K562 (cell line): ENCODE results near the gene SYMPK. TPM values are rescaled to one million over a fixed set of nuclear protein-coding genes. Genes with fewer than 3 reads are reported as not detected.

ENCODE experiments used
- ATF7 ChIP-seq: fragments of 450-650 bp; IDR thresholded peaks from 2 replicates; pipeline ENCODE4 v1.7.1; 2014; ENCODE audit warnings: mild to moderate bottlenecking, moderate library complexity
- BHLHE40 ChIP-seq: IDR thresholded peaks from 2 replicates; pipeline ENCODE4 v1.6.1; 2011; ENCODE audit warnings: low read length, improper control_type of control experiment
- CBX8 ChIP-seq: fragments of 200-600 bp; sonication (generic); IDR thresholded peaks from 2 replicates; pipeline ENCODE4 v1.6.1; 2012; ENCODE audit warnings: borderline replicate concordance, mixed run types, low read depth, mild to moderate bottlenecking, moderate library complexity, mixed read lengths, low read length, control low read depth, inconsistent platforms; ENCODE audit not compliant: poor library complexity, severe bottlenecking; ENCODE audit errors: extremely low read depth
- HDAC2 ChIP-seq: fragments of 450-650 bp; IDR thresholded peaks from 2 replicates; pipeline ENCODE4 v1.6.1; 2016; ENCODE audit warnings: mild to moderate bottlenecking
- L3MBTL2 ChIP-seq: fragments of 450-650 bp; IDR thresholded peaks from 2 replicates; pipeline ENCODE4 v1.6.1; 2016; ENCODE audit warnings: mild to moderate bottlenecking, moderate library complexity
- MBD2 ChIP-seq: sonication (generic); IDR thresholded peaks from 2 replicates; pipeline ENCODE4 v1.6.1; 2016; ENCODE audit warnings: low read depth, borderline replicate concordance
- MCM7 ChIP-seq, 2 experiments: fragments of 450-650 bp; IDR thresholded peaks; 2 replicates each; pipeline ENCODE4 v1.6.1; 2016 to 2018
- MTA3 ChIP-seq: fragments of 450-650 bp; formaldehyde crosslinking; IDR thresholded peaks from 2 replicates; pipeline ENCODE4 v1.6.1; 2017; ENCODE audit warnings: mild to moderate bottlenecking, borderline replicate concordance
- NBN ChIP-seq: fragments of 450-650 bp; IDR thresholded peaks from 2 replicates; pipeline ENCODE4 v1.6.1; 2016; ENCODE audit warnings: low read depth, mild to moderate bottlenecking
- NR4A1 ChIP-seq, 2 experiments: fragments of 250-450 bp in 1 of 2; fragments of 450-650 bp in 1 of 2; sonication (Bioruptor Pico) in 1 of 2; IDR thresholded peaks; 2 replicates each; pipeline versions ENCODE4 v1.4.0 to v1.6.1; 2016 to 2020; ENCODE audit warnings: mild to moderate bottlenecking in 2 of 2, missing compliant biosample characterization in 1 of 2, missing genetic modification characterization in 1 of 2, moderate library complexity in 1 of 2
- U2AF2 ChIP-seq: fragments of 200-400 bp; formaldehyde crosslinking; optimal IDR thresholded peaks from 2 replicates; pipeline ENCODE3; 2017; ENCODE audit warnings: low read depth, mild to moderate bottlenecking, low read length
- XRCC5 ChIP-seq: fragments of 200-400 bp; formaldehyde crosslinking; IDR thresholded peaks from 2 replicates; pipeline ENCODE4 v1.6.1; 2017; ENCODE audit warnings: low read depth, mild to moderate bottlenecking, low read length
- ZFPM2 ChIP-seq: fragments of 250-450 bp; sonication (Bioruptor Pico); IDR thresholded peaks from 2 replicates; pipeline ENCODE4 v1.5.1; 2022; ENCODE audit warnings: mild to moderate bottlenecking
- ZKSCAN1 ChIP-seq: fragments of 150-350 bp; IDR thresholded peaks from 2 replicates; pipeline ENCODE4 v1.6.1; 2016; ENCODE audit warnings: low read depth, low read length
- ZNF384 ChIP-seq: IDR thresholded peaks from 2 replicates; pipeline ENCODE4 v1.6.1; 2012; ENCODE audit warnings: low read depth, low read length, improper control_type of control experiment
- polyA plus RNA-seq, 8 experiments: library from polyadenylated mRNA; depleted of rRNA in 4 of 8; stranded (reverse) in 5 of 8; unstranded in 3 of 8; fragments of >200 nt; fragmentation: Nextera tagmentation in 2 of 8; fragmentation: Illumina TruSeq in 1 of 8; extraction: Ambion mirVana in 2 of 8; extraction: Trizol in 1 of 8; gene quantifications; 2 replicates each; pipeline versions ENCODE4 v1.2.1 to v1.2.3, GENCODE V29; 2011 to 2014; ENCODE audit warnings: inconsistent platforms in 1 of 8, missing spikeins in 1 of 8
- total RNA-seq, 7 experiments: library from RNA; depleted of rRNA in 6 of 7; stranded (reverse); fragments of >200 nt in 6 of 7; fragmentation: Illumina TruSeq in 2 of 7; extraction: Trizol in 2 of 7; gene quantifications; 2 replicates each; pipeline versions ENCODE4 v1.2.1 to v1.2.3, GENCODE V29; 2011 to 2021; ENCODE audit warnings: low replicate concordance in 1 of 7
- TF ChIP-seq, protein P1 (sequence below): sonication (generic); formaldehyde crosslinking; IDR thresholded peaks from 2 replicates; pipeline ENCODE4 v1.8.1; 2023; ENCODE audit warnings: mild to moderate bottlenecking, missing genetic modification reagents
- TF ChIP-seq, protein P2 (sequence below), 2 experiments: fragments of 450-650 bp; IDR thresholded peaks; 2 replicates each; pipeline ENCODE4 v1.6.1; 2016
- TF ChIP-seq, protein P3 (sequence below): fragments of 450-650 bp; IDR thresholded peaks from 2 replicates; pipeline ENCODE4 v1.6.1; 2018; ENCODE audit not compliant: partially characterized antibody
- TF ChIP-seq, protein P4 (sequence below): fragments of 200-800 bp; sonication (Bioruptor generic); IDR thresholded peaks from 2 replicates; pipeline ENCODE4 v1.6.1; 2017; ENCODE audit warnings: missing genetic modification characterization, missing compliant biosample characterization

SYMPK gene
- total and polyA plus RNA-seq, 9 of the 15 experiments (the other 6 are each of a cell fraction or from before 2014, with no cell fraction given) = 0.73 to 95.5 (median 58.4) TPM

DNA sequence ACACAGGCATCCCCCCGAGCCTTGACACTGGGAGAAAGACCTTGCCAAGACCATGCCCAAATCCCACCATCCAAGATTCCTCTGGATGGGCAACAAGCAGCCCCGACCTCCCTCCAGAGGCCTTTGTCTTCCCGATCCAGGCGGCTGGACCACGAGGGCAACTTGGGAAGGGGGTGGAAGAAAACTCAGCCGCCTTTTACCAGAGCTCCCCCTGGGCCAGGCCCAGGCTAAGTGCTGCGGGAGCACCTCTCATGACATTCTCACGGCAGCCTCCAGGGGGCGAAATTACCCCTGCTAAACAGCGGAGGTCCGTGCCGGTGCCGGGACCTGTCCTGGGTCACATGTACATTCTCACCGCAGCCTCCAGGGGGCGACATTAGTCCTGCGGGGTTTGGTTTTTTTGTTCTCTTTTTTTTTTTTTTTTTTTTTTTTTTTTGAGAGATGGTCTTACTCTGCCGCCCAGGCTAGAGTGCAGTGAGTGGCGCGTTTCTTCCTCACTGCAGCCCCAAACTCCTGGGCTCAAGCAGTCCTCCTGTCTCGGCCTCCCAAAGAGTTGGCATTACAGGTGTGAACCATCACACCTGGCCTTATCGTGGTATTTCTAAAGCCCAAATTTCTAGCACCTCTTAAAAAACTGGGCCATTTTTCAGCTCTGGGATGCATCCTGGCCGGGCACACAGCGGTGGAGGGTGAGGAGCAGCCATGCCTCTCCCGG lies 45.8 kb downstream of the SYMPK start (continued):
- TF ChIP-seq, protein P1, sequence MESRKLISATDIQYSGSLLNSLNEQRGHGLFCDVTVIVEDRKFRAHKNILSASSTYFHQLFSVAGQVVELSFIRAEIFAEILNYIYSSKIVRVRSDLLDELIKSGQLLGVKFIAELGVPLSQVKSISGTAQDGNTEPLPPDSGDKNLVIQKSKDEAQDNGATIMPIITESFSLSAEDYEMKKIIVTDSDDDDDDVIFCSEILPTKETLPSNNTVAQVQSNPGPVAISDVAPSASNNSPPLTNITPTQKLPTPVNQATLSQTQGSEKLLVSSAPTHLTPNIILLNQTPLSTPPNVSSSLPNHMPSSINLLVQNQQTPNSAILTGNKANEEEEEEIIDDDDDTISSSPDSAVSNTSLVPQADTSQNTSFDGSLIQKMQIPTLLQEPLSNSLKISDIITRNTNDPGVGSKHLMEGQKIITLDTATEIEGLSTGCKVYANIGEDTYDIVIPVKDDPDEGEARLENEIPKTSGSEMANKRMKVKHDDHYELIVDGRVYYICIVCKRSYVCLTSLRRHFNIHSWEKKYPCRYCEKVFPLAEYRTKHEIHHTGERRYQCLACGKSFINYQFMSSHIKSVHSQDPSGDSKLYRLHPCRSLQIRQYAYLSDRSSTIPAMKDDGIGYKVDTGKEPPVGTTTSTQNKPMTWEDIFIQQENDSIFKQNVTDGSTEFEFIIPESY = 0 out of 2 replicates have a peak, but pooled peaks have one; percentile 43
- 0 out of 2 replicates have a peak, but pooled peaks have one; percentile 14 for TF ChIP-seq MBD2
- peak; percentile 50 for TF ChIP-seq L3MBTL2
- TF ChIP-seq MCM7 (IDR thresholded peaks at IDR 0.05) = no peak
- peak; percentile 83 for TF ChIP-seq BHLHE40
- 0 out of 2 replicates have a peak, but pooled peaks have one; percentile 25 for TF ChIP-seq MTA3
- TF ChIP-seq NBN = peak; percentile 79; the same call in 1 of the 2 replicates
- no peak for TF ChIP-seq U2AF2
- peak; percentile 96 for TF ChIP-seq XRCC5
- TF ChIP-seq, protein P2, sequence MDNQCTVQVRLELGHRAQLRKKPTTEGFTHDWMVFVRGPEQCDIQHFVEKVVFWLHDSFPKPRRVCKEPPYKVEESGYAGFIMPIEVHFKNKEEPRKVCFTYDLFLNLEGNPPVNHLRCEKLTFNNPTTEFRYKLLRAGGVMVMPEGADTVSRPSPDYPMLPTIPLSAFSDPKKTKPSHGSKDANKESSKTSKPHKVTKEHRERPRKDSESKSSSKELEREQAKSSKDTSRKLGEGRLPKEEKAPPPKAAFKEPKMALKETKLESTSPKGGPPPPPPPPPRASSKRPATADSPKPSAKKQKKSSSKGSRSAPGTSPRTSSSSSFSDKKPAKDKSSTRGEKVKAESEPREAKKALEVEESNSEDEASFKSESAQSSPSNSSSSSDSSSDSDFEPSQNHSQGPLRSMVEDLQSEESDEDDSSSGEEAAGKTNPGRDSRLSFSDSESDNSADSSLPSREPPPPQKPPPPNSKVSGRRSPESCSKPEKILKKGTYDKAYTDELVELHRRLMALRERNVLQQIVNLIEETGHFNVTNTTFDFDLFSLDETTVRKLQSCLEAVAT (IDR thresholded peaks at IDR 0.05) = peak; percentile 85 to 86
- TF ChIP-seq CBX8 = no peak
- TF ChIP-seq, protein P3, sequence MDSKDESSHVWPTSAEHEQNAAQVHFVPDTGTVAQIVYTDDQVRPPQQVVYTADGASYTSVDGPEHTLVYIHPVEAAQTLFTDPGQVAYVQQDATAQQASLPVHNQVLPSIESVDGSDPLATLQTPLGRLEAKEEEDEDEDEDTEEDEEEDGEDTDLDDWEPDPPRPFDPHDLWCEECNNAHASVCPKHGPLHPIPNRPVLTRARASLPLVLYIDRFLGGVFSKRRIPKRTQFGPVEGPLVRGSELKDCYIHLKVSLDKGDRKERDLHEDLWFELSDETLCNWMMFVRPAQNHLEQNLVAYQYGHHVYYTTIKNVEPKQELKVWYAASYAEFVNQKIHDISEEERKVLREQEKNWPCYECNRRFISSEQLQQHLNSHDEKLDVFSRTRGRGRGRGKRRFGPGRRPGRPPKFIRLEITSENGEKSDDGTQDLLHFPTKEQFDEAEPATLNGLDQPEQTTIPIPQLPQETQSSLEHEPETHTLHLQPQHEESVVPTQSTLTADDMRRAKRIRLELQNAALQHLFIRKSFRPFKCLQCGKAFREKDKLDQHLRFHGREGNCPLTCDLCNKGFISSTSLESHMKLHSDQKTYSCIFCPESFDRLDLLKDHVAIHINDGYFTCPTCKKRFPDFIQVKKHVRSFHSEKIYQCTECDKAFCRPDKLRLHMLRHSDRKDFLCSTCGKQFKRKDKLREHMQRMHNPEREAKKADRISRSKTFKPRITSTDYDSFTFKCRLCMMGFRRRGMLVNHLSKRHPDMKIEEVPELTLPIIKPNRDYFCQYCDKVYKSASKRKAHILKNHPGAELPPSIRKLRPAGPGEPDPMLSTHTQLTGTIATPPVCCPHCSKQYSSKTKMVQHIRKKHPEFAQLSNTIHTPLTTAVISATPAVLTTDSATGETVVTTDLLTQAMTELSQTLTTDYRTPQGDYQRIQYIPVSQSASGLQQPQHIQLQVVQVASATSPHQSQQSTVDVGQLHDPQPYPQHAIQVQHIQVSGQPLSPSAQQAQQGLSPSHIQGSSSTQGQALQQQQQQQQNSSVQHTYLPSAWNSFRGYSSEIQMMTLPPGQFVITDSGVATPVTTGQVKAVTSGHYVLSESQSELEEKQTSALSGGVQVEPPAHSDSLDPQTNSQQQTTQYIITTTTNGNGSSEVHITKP = peak; percentile 87
- TF ChIP-seq, protein P4, sequence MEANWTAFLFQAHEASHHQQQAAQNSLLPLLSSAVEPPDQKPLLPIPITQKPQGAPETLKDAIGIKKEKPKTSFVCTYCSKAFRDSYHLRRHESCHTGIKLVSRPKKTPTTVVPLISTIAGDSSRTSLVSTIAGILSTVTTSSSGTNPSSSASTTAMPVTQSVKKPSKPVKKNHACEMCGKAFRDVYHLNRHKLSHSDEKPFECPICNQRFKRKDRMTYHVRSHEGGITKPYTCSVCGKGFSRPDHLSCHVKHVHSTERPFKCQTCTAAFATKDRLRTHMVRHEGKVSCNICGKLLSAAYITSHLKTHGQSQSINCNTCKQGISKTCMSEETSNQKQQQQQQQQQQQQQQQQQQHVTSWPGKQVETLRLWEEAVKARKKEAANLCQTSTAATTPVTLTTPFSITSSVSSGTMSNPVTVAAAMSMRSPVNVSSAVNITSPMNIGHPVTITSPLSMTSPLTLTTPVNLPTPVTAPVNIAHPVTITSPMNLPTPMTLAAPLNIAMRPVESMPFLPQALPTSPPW = peak; percentile 36; the same call in 1 of the 2 replicates
- 0 out of 2 replicates have a peak, but pooled peaks have one; percentile 19 for TF ChIP-seq NR4A1 (CRISPR knock-in tag; IDR thresholded peaks at IDR 0.05)
- TF ChIP-seq NR4A1 (tag; IDR thresholded peaks at IDR 0.05) = no peak
- peak; percentile 100 for TF ChIP-seq ZNF384
- peak; percentile 65; the same call in 1 of the 2 replicates for TF ChIP-seq ATF7
- TF ChIP-seq HDAC2 = 0 out of 2 replicates have a peak, but pooled peaks have one; percentile 25
- 0 out of 2 replicates have a peak, but pooled peaks have one; percentile 36 for TF ChIP-seq ZKSCAN1
- TF ChIP-seq ZFPM2 (CRISPR knock-in tag) = no peak
